Right cardiac atrium (tissue), 5 donors: Measurements from ENCODE around the gene CETP. TPM values are rescaled to one million over a fixed set of nuclear protein-coding genes. Genes with fewer than 3 reads are reported as not detected.
"Not testable (repeated sequence)": the region's sequence is repeated elsewhere in the genome, so short reads cannot be mapped to it uniquely, and the experiment has no call there.

Experiments
- ATAC-seq, 2 donors: fragments of 200-7000 bp; cut with Tn5 transposase; one replicate each; pipeline versions ENCODE4 v1.8.0 to v1.9.1; 2020; ENCODE audit warnings: moderate library complexity in 2 of 2, mild to moderate bottlenecking in 1 of 2
- DNase-seq, 3 donors: peaks; one replicate each; pipeline ENCODE4 v3.0.0-alpha.2; 2020
- H3K27ac ChIP-seq: one replicate; pipeline ENCODE4 v1.5.1; 2013; ENCODE audit warnings: mild to moderate bottlenecking, low read length, control low read depth, moderate library complexity
- H3K27me3 ChIP-seq: one replicate; pipeline ENCODE4 v1.6.1; 2013; ENCODE audit not compliant: control insufficient read depth, insufficient read depth
- H3K4me1 ChIP-seq: one replicate; pipeline ENCODE4 v1.6.1; 2013; ENCODE audit warnings: low read length; ENCODE audit not compliant: control insufficient read depth, insufficient read depth
- H3K4me3 ChIP-seq: one replicate; pipeline ENCODE4 v1.5.1; 2013; ENCODE audit warnings: low read length, control low read depth
- H3K9me3 ChIP-seq: one replicate; pipeline ENCODE4 v1.6.1; 2013; ENCODE audit warnings: low read length; ENCODE audit not compliant: control insufficient read depth
- WGBS: extraction: QIAGEN DNeasy Blood & Tissue Kit; methylation state at CpG from one replicate; pipeline ENCODE4 v1.1.7; 2013; 5-methylcytosine and 5-hydroxymethylcytosine counted together
- intact Hi-C, 4 donors: fragments of 100-400 bp; cut with DNase I; formaldehyde crosslinking; loops; one replicate each; pipeline versions ENCODE4 v1.11.0 to v1.14.0; 2022 to 2023
- polyA plus RNA-seq: library from polyadenylated mRNA; stranded (reverse); fragments of 200-250 nt; gene quantifications from one replicate; pipeline ENCODE4 v1.2.3, GENCODE V29; 2013
- total RNA-seq, 4 donors: library from RNA; stranded (reverse); fragmentation: NEBNext Ultra II Directional; extraction: Animal tissue kit (Norgen Biotek cat#: 25700); gene quantifications; one replicate each; pipeline ENCODE4 v1.2.1, GENCODE V29; 2021
- donor health status: healthy with polysubstance abuse.
- donor health status: DM: no; HTN: yes; CAD: no.
- donor health status: DM: no; HTN: no; CAD: no.
- donor health status: DM: no; HTN: yes; CAD: no; lungs with severe emphysema.
- donor health status: DM: yes; HTN: yes; CAD: no.

CETP gene
- total and polyA plus RNA-seq, 5 donors = 0.34 to 0.59 (median 0.46) TPM; not detected in 2

GRCh38 chr16:56964243-56965148 is 2.7 kb downstream of the CETP start:
- peak; percentile 32 to 74 for ATAC-seq
- Histone ChIP-seq H3K4me3 (no peak overlapping the region), H3K27ac (no peak overlapping the region), H3K9me3 (no peaks in the 10 kb centered on the region), H3K27me3 (no peaks in the 10 kb centered on the region), H3K4me1 (peaks cover 7% of the 10 kb centered on the region)
- DNase-seq = peak; percentile 91 to 97 (median 95)
- 45% methylated on average over 30 of the region's 30 CpGs for WGBS
- intact Hi-C loops = loop anchor here in 1 of 4 donors (10.0 kb wide), 1 partner anchor 80 kb away; no protein-coding TSS in a partner anchor

GRCh38 chr16:56965149-56966092 is 3.7 kb downstream of the CETP start:
- no peak overlapping the region for H3K4me3 ChIP-seq
- no peak for DNase-seq
- intact Hi-C loops = loop anchor here in 1 of 4 donors (10.0 kb wide), 1 partner anchor 79 kb away; no protein-coding TSS in a partner anchor
- H3K4me1 ChIP-seq = peaks cover 7% of the 10 kb centered on the region
- WGBS = 73% methylated on average over 12 of the region's 12 CpGs
- no peak overlapping the region for H3K27ac ChIP-seq
- ATAC-seq = no peak
- no peaks in the 10 kb centered on the region for H3K9me3 ChIP-seq
- H3K27me3 ChIP-seq = no peaks in the 10 kb centered on the region

- no peak for DNase-seq
- Histone ChIP-seq H3K4me3 (no peak overlapping the region), H3K4me1 (peaks cover 7% of the 10 kb centered on the region), H3K9me3 (no peaks in the 10 kb centered on the region), H3K27me3 (no peaks in the 10 kb centered on the region), H3K27ac (no peak overlapping the region)
- intact Hi-C loops = loop anchor here in 1 of 4 donors (10.0 kb wide), 1 partner anchor 79 kb away; no protein-coding TSS in a partner anchor
- 47% methylated on average over 3 of the region's 3 CpGs for WGBS
- ATAC-seq = no peak
These were observed 4.3 kb downstream of the CETP start for GRCh38 chr16:56966093-56966475.

GRCh38 chr16:56967733-56968132 is 6.0 kb downstream of the CETP start:
- Histone ChIP-seq H3K27me3 (no peaks in the 10 kb centered on the region), H3K27ac (no peak overlapping the region), H3K9me3 (no peaks in the 10 kb centered on the region), H3K4me1 (peaks cover 3% of the 10 kb centered on the region), H3K4me3 (no peak overlapping the region)
- DNase-seq (no peak), ATAC-seq (no peak)
- WGBS = 38% methylated on average over 2 of the region's 2 CpGs
- intact Hi-C loops = loop anchor here in 1 of 4 donors (10.0 kb wide), 1 partner anchor 77 kb away; no protein-coding TSS in a partner anchor

GRCh38 chr16:56969769-56970168 is 8.0 kb downstream of the CETP start:
- no peaks in the 10 kb centered on the region for H3K9me3 ChIP-seq
- H3K4me3 ChIP-seq = no peak overlapping the region
- intact Hi-C loops = loop anchor here in 1 of 4 donors (10.0 kb wide), 1 partner anchor 75 kb away; no protein-coding TSS in a partner anchor
- H3K27ac ChIP-seq = no peak overlapping the region
- no peak for ATAC-seq
- DNase-seq = no peak
- H3K27me3 ChIP-seq = no peaks in the 10 kb centered on the region
- peaks cover 3% of the 10 kb centered on the region for H3K4me1 ChIP-seq
- WGBS = 92% methylated on average over 7 of the region's 7 CpGs

GRCh38 chr16:56970934-56971767 is 9.4 kb downstream of the CETP start:
- Histone ChIP-seq H3K27me3 (no peaks in the 10 kb centered on the region), H3K4me1 (no peaks in the 10 kb centered on the region), H3K9me3 (no peaks in the 10 kb centered on the region), H3K27ac (no peak overlapping the region), H3K4me3 (no peak overlapping the region)
- WGBS = 56% methylated on average over 8 of the region's 8 CpGs
- intact Hi-C loops = no loop called here
- no peak for ATAC-seq
- DNase-seq = no peak

GRCh38 chr16:56971768-56972043 is 10.0 kb downstream of the CETP start:
- no peaks in the 10 kb centered on the region for H3K27me3 ChIP-seq
- ATAC-seq = no peak
- intact Hi-C loops = no loop called here
- no peak for DNase-seq
- WGBS = 97% methylated on average over 3 of the region's 3 CpGs
- H3K4me3 ChIP-seq = no peak overlapping the region
- no peaks in the 10 kb centered on the region for H3K4me1 ChIP-seq
- no peaks in the 10 kb centered on the region for H3K9me3 ChIP-seq
- no peak overlapping the region for H3K27ac ChIP-seq

- Histone ChIP-seq H3K4me3 (no peak overlapping the region), H3K4me1 (no peaks in the 10 kb centered on the region), H3K27ac (no peak overlapping the region), H3K9me3 (no peaks in the 10 kb centered on the region), H3K27me3 (no peaks in the 10 kb centered on the region)
- ATAC-seq = no peak
- intact Hi-C loops = no loop called here
- 74% methylated on average over 18 of the region's 18 CpGs for WGBS
- DNase-seq = no peak
These were observed 10.9 kb downstream of the CETP start for GRCh38 chr16:56972403-56973293.

GRCh38 chr16:56973294-56973689 is 11.5 kb downstream of the CETP start:
- DNase-seq = no peak

GRCh38 chr16:56973899-56974298 is 12.1 kb downstream of the CETP start:
- H3K27ac ChIP-seq, DNase-seq, H3K4me3 ChIP-seq, H3K4me1 ChIP-seq, H3K27me3 ChIP-seq, intact Hi-C loops, ATAC-seq, H3K9me3 ChIP-seq: not testable (repeated sequence)
- WGBS = 96% methylated on average over 7 of the region's 7 CpGs

More at GRCh38 chr16:56973294-56973689, 11.5 kb downstream of the CETP start:
- intact Hi-C loops = no loop called here
- Histone ChIP-seq H3K4me1 (no peaks in the 10 kb centered on the region), H3K4me3 (no peak overlapping the region), H3K27ac (no peak overlapping the region), H3K9me3 (no peaks in the 10 kb centered on the region), H3K27me3 (no peaks in the 10 kb centered on the region)
- no peak for ATAC-seq
- WGBS = 89% methylated on average over 9 of the region's 9 CpGs
